HG03039 (cell line): Measurements from ENCODE around the gene ATP5F1D.
"Not testable (repeated sequence)": the region's sequence is repeated elsewhere in the genome, so short reads cannot be mapped to it uniquely, and the experiment has no call there.

Experiments
- ATAC-seq: cut with Tn5 transposase; IDR thresholded peaks from one replicate; pipeline ENCODE4 v1.9.1; 2021; ENCODE audit warnings: mild to moderate bottlenecking, moderate library complexity; ENCODE audit not compliant: unreplicated experiment

The ATP5F1D gene

GRCh38 chr19:1245494-1246264 lies 4.1 kb downstream of the ATP5F1D start:
- ATAC-seq, result no peak

- ATAC-seq, result not testable (repeated sequence)
Observed at GRCh38 chr19:1246265-1247087, 4.9 kb downstream of the ATP5F1D start.

GRCh38 chr19:1247748-1248138 lies 6.2 kb downstream of the ATP5F1D start:
- ATAC-seq, result no peak

- ATAC-seq, result peak; percentile 9
Observed at GRCh38 chr19:1248139-1248785, 6.7 kb downstream of the ATP5F1D start, which contains the start of gene MIDN. TSS of gene MIDN (plus strand) at chr19:1248583. CDS start at chr19:1250297, 1,714 bp downstream.

GRCh38 chr19:1248786-1249297 lies 7.3 kb downstream of the ATP5F1D start:
- peak; percentile 25 for ATAC-seq

GRCh38 chr19:1249298-1249989 lies 7.9 kb downstream of the ATP5F1D start:
- peak; percentile 38 for ATAC-seq

- ATAC-seq, result no peak
Observed at GRCh38 chr19:1249990-1250436, 8.5 kb downstream of the ATP5F1D start.

GRCh38 chr19:1250437-1251260 lies 9.1 kb downstream of the ATP5F1D start:
- ATAC-seq, result no peak

GRCh38 chr19:1251330-1252220 lies 10.0 kb downstream of the ATP5F1D start:
- ATAC-seq, result no peak

GRCh38 chr19:1252221-1252820 lies 10.8 kb downstream of the ATP5F1D start:
- no peak for ATAC-seq

- no peak for ATAC-seq
Observed at GRCh38 chr19:1252821-1253513, 11.4 kb downstream of the ATP5F1D start.

GRCh38 chr19:1253514-1254080 lies 12.0 kb downstream of the ATP5F1D start:
- no peak for ATAC-seq

- ATAC-seq, result no peak
Observed at GRCh38 chr19:1254081-1254527, 12.6 kb downstream of the ATP5F1D start.

- no peak for ATAC-seq
Observed at GRCh38 chr19:1254530-1255185, 13.1 kb downstream of the ATP5F1D start.

GRCh38 chr19:1255186-1256161 lies 13.9 kb downstream of the ATP5F1D start:
- ATAC-seq, result no peak
